Activated CD8-positive, alpha-beta memory T cell treated with anti-CD3 and anti-CD28 coated beads, Interleukin-2, amount 50 U/mL, for 1 hour (primary cell): ENCODE results near the gene REEP1.
A peak's percentile ranks its signal among the peaks of the same experiment; 100 is the strongest.

Source experiments
- DNase-seq: peaks from one replicate; pipeline ENCODE4 v3.0.0-alpha.2; 2020; ENCODE audit errors: extremely low read depth

REEP1 gene

GRCh38 chr2:86195808-86196387, 141.5 kb downstream of the REEP1 start:
- no peak for DNase-seq

- peak; percentile 75 for DNase-seq
Measured at GRCh38 chr2:86195055-86195807, 142.2 kb downstream of the REEP1 start, which contains the start of gene IMMT. Gene IMMT (minus strand): TSS chr2:86195462. CDS start chr2:86195382, 80 bp downstream.

GRCh38 chr2:86194751-86195054, 142.7 kb downstream of the REEP1 start:
- no peak for DNase-seq

- no peak for DNase-seq
Measured at GRCh38 chr2:86193901-86194567, 143.4 kb downstream of the REEP1 start.

- no peak for DNase-seq
Measured at GRCh38 chr2:86189782-86190416, 147.5 kb downstream of the REEP1 start.

GRCh38 chr2:86186431-86186830, 151.0 kb downstream of the REEP1 start:
- no peak for DNase-seq

- DNase-seq = no peak
Measured at GRCh38 chr2:86185517-86186212, 151.8 kb downstream of the REEP1 start.

GRCh38 chr2:86176597-86176996, 160.8 kb downstream of the REEP1 start:
- DNase-seq = no peak

- DNase-seq = no peak
Measured at GRCh38 chr2:86175828-86176227, 161.6 kb downstream of the REEP1 start.

- DNase-seq = no peak
Measured at GRCh38 chr2:86174445-86174844, 163.0 kb downstream of the REEP1 start.

- no peak for DNase-seq
Measured at GRCh38 chr2:86172610-86173009, 164.8 kb downstream of the REEP1 start.

GRCh38 chr2:86171295-86171694, 166.1 kb downstream of the REEP1 start:
- DNase-seq = no peak

- no peak for DNase-seq
Measured at GRCh38 chr2:86170449-86170848, 167.0 kb downstream of the REEP1 start.
